ENCODE data around the gene CCDC60.
"Not testable (repeated sequence)": the region's sequence is repeated elsewhere in the genome, so short reads cannot be mapped to it uniquely, and the experiment has no call there.

Gene CCDC60

DNA sequence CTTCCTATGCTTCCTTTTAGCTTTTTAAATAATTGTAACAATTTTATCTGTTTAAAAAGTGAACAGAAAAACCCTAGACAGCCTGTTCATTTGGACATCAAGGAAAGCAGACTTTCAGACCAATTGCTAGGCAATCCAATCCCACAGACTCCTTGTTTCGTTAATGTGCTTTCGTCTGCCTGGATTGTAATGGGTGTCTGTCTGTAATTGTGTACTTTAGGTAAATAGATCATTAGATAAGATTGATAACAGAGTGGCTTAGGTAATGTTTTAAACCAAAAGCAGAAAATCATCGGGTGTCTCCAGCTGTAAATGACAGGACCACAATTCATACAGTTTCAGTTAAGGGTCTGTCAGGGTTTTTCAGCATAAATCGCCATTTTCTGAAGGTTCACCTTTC, 19.6 kb downstream of the CCDC60 start:
- no peak for DNase-seq (ENCODE audit: extremely low read depth, insufficient read length)

DNA sequence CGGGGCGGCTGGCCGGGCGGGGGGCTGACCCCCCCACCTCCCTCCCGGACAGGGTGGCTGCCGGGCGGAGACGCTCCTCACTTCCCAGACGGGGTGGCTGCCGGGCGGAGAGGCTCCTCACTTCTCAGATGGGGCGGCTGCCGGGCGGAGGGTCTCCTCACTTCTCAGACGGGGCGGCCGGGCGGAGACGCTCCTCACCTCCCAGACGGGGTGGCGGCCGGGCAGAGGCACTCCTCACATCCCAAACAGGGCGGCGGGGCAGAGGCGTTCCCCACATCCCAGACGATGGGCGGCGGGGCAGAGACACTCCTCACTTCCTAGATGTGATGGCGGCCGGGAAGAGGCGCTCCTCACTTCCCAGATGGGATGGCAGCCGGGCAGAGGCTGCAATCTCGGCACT, 25.8 kb downstream of the CCDC60 start:
- not testable (repeated sequence) for H3K4me3 ChIP-seq (replicated peaks; ENCODE audit: low read depth, low read length); H3K27me3 ChIP-seq (replicated peaks; ENCODE audit: control insufficient read depth, insufficient read depth, low read length); H3K36me3 ChIP-seq (ENCODE audit: control insufficient read depth, insufficient read depth, low read length); DNase-seq (ENCODE audit: extremely low read depth, insufficient read length)

More for the DNA sequence above, 19.6 kb downstream of the CCDC60 start:
- Histone ChIP-seq H3K36me3 (ENCODE audit: control insufficient read depth, insufficient read depth, low read length) (no peaks in the 10 kb centered on the region), H3K4me3 (replicated peaks; ENCODE audit: low read depth, low read length) (no peak overlapping the region), H3K27me3 (replicated peaks; ENCODE audit: control insufficient read depth, insufficient read depth, low read length) (no peaks in the 10 kb centered on the region)
- TF ChIP-seq, protein P1, sequence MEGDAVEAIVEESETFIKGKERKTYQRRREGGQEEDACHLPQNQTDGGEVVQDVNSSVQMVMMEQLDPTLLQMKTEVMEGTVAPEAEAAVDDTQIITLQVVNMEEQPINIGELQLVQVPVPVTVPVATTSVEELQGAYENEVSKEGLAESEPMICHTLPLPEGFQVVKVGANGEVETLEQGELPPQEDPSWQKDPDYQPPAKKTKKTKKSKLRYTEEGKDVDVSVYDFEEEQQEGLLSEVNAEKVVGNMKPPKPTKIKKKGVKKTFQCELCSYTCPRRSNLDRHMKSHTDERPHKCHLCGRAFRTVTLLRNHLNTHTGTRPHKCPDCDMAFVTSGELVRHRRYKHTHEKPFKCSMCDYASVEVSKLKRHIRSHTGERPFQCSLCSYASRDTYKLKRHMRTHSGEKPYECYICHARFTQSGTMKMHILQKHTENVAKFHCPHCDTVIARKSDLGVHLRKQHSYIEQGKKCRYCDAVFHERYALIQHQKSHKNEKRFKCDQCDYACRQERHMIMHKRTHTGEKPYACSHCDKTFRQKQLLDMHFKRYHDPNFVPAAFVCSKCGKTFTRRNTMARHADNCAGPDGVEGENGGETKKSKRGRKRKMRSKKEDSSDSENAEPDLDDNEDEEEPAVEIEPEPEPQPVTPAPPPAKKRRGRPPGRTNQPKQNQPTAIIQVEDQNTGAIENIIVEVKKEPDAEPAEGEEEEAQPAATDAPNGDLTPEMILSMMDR (IDR thresholded peaks at IDR 0.05; ENCODE audit: insufficient read depth, low read length, poor library complexity, severe bottlenecking): no peak

DNA sequence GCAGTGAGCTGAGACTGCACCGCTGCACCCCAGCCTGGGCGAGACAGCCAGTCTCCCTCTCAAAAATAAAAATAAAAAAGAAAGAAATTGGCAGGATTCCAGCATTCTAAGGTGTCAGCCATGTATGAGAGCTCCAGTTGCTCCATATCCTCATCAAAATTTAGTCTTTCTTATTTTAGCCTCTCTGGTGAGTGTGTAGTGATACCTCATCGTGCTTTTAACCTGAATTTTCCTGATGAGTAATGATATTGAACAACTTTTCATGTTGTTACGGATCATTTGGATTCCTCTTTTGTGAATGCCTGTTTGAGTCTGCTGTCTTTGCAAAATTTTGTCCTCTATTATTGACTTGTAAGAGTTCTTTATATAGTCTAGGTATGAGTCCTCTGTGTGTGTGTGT, 28.5 kb downstream of the CCDC60 start:
- H3K27me3 ChIP-seq (replicated peaks; ENCODE audit: control insufficient read depth, insufficient read depth, low read length): no peaks in the 10 kb centered on the region
- H3K36me3 ChIP-seq (ENCODE audit: control insufficient read depth, insufficient read depth, low read length): no peaks in the 10 kb centered on the region
- DNase-seq (ENCODE audit: extremely low read depth, insufficient read length): no peak
- no peak overlapping the region for H3K4me3 ChIP-seq (replicated peaks; ENCODE audit: low read depth, low read length)
- TF ChIP-seq, protein P1 (IDR thresholded peaks at IDR 0.05; ENCODE audit: insufficient read depth, low read length, poor library complexity, severe bottlenecking): no peak

DNA sequence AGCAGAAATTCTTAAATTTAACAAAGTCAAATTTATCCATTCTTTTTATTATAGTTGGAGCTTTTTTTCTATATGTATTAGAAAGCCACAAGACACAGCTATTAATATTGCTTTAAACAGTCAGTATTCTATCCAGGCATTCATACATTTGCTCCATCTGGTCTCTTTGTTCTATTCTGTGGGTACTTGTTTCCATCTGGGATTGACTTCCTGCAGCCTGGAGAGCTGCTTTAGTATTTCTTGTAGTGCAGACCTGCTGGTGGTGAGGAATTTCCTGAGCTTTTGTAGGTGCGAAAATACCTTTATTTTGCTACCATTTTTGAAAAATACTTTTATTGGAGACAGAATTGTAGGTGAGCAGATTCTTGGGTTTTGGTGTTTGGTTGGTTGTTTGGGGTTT, 29.0 kb downstream of the CCDC60 start:
- H3K27me3 ChIP-seq (replicated peaks; ENCODE audit: control insufficient read depth, insufficient read depth, low read length): no peaks in the 10 kb centered on the region
- no peak overlapping the region for H3K4me3 ChIP-seq (replicated peaks; ENCODE audit: low read depth, low read length)
- DNase-seq (ENCODE audit: extremely low read depth, insufficient read length): no peak
- TF ChIP-seq, protein P1 (IDR thresholded peaks at IDR 0.05; ENCODE audit: insufficient read depth, low read length, poor library complexity, severe bottlenecking): no peak
- no peaks in the 10 kb centered on the region for H3K36me3 ChIP-seq (ENCODE audit: control insufficient read depth, insufficient read depth, low read length)

DNA sequence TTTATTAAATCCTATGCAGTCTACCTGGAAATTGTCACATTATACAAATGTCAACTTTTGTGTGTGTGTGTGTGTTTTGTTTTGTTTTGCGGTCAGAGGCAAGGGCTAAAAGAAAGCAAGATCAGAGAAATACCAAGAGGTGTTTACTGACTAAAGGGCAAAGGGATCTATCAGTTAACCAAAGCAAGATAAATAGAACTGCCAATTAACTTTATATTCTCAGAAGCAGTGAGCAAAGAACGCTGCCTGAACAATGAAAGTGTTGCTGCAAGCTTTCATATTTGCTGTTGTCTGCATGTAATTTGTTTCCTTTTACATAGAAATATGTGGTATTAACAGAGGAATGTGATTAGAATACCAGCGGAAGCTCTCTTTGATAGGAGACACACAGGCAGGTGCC, 30.9 kb downstream of the CCDC60 start:
- no peak overlapping the region for H3K4me3 ChIP-seq (replicated peaks; ENCODE audit: low read depth, low read length)
- TF ChIP-seq, protein P1 (IDR thresholded peaks at IDR 0.05; ENCODE audit: insufficient read depth, low read length, poor library complexity, severe bottlenecking): no peak
- no peak for DNase-seq (ENCODE audit: extremely low read depth, insufficient read length)
- no peaks in the 10 kb centered on the region for H3K27me3 ChIP-seq (replicated peaks; ENCODE audit: control insufficient read depth, insufficient read depth, low read length)
- H3K36me3 ChIP-seq (ENCODE audit: control insufficient read depth, insufficient read depth, low read length): no peaks in the 10 kb centered on the region

DNA sequence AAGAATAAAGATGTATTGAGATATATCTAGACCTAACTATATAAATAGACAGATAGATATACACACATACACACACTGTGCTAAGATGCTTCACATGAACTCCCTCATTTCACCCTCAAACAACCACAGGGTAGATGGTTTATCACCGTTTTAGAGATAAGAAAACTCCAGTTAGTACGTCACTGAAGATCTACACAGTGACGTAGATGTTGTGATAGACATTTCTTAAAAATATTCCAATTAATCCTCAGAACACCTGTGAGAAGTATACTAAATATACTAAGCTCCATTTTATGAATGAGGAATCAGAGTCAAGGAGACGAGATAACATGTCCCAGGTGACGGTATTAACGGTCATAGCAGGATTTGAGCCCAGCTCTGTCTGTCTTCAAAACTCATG, 31.5 kb downstream of the CCDC60 start:
- DNase-seq (ENCODE audit: extremely low read depth, insufficient read length): no peak
- H3K36me3 ChIP-seq (ENCODE audit: control insufficient read depth, insufficient read depth, low read length): no peaks in the 10 kb centered on the region
- no peak overlapping the region for H3K4me3 ChIP-seq (replicated peaks; ENCODE audit: low read depth, low read length)
- TF ChIP-seq, protein P1 (IDR thresholded peaks at IDR 0.05; ENCODE audit: insufficient read depth, low read length, poor library complexity, severe bottlenecking): no peak
- H3K27me3 ChIP-seq (replicated peaks; ENCODE audit: control insufficient read depth, insufficient read depth, low read length): no peaks in the 10 kb centered on the region
